ENCODE measurements around the gene RPN2. TPM values are rescaled to one million over a fixed set of nuclear protein-coding genes. Genes with fewer than 3 reads are reported as not detected.

The RPN2 gene
- total and polyA plus RNA-seq, 2 of the 13 experiments (the other 11 are each of a cell fraction or from before 2014, with no cell fraction given) = 587 to 1,818 TPM

DNA sequence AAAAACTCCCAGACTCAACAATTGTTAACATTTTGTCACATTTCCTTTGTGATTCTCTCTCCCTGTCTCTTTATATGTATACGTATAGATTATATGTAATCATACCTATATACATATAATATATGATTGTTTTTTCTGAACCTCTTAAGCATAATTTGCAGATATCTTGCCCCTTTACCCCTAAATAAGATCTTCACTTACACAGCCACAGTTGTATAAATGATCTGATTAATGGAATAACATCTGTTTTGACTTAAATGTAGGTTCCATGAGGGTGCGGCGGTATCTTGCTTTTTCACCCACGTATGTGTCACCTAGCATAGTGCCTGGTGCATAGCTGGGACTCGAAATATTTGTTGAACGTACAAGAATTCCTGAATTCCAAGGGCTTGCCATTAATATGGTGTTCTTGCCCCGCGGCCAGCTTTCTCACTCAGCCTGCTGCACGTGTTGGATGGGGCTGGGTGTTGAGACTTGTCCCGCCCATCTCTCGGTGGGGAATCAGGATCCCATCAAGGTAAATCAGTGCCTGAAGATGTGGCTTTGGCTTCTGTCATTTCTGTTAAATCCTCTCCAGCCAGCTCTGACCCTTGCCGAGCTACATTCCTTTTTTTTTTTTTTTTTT lies 99.9 kb downstream of the RPN2 start:
- no peak for FAIRE-seq

DNA sequence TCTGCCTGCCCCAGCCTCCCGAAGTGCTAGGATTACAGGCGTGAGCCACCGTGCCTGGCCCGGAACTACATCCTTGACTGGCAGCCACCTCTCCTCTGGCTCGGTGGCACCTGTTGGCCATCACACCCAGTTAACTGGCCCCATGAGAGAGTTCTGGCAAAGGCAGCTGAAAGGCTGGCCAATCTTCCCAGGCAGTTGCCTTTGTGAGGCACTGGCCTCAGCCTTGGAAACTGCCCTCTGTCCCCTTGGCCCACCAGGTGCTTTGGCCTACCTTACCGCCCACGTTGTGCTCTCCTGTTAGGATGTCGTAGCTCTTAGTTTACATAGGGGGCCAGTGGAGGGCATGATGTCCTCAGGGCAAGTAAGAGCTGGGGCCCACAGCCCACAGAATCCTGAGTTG lies 100.7 kb downstream of the RPN2 start:
- H3K4me1 ChIP-seq (ENCODE audit: insufficient read depth, low read length) = peaks cover 75% of the 10 kb centered on the region
- H3K79me2 ChIP-seq (ENCODE audit: insufficient read depth, low read length) = no peaks in the 10 kb centered on the region
- ChIA-PET POLR2A (interaction anchor here (1.3 to 2.3 kb wide), 4 partner anchors 10 to 100 kb away, joined by 3 to 12 read pairs (median 3); partner anchors contain the start of gene MANBAL), CTCF (ENCODE audit: low intra/inter-chr PET ratio, low total read pairs) (no interaction called here)
- H4K20me1 ChIP-seq (ENCODE audit: insufficient read depth, low read length) = no peaks in the 10 kb centered on the region
- in situ Hi-C loops (cut with HindIII; ENCODE audit: extremely low pct_ligation_motif_present, low pct_unique_long_range_greater_than_20kb) = no loop called here
- ATAC-seq = peak; percentile 8; the same call in 2 of the 3 replicates
- no peaks in the 10 kb centered on the region for H3K36me3 ChIP-seq (replicated peaks in 1 of 2; ENCODE audit: control insufficient read depth in 1 of 2, insufficient read depth in 2 of 2, low read length in 2 of 2)
- H3K4me2 ChIP-seq (ENCODE audit: low read depth, low read length) = peak overlapping the region; percentile 22; the same call in 1 of the 2 replicates
- H3K9ac ChIP-seq (ENCODE audit: insufficient read depth, low read depth, low read length) = no peak overlapping the region
- no peak overlapping the region for H3K27ac ChIP-seq (ENCODE audit: extremely low read length, insufficient read depth, low read length)
- WGBS (ENCODE audit: low lambda C conversion rate) = 11% methylated on average over 7 of the region's 8 CpGs
- intact Hi-C loops (cut with micrococcal nuclease; ENCODE audit: unreplicated experiment) = no loop called here
- FAIRE-seq = no peak
- BruUV-seq (replicated peaks) = no TSS peak
- no peak for DNase-seq (ENCODE audit: low spot score)
- H2AFZ ChIP-seq (ENCODE audit: low read length) = no peak overlapping the region
- H3K9me3 ChIP-seq (ENCODE audit: low read length) = no peaks in the 10 kb centered on the region
- no peak overlapping the region; a peak in 1 of 6 replicates for H3K4me3 ChIP-seq (replicated peaks in 1 of 3; ENCODE audit: insufficient read depth in 1 of 3, low read depth in 2 of 3, low read length in 3 of 3)
- H3K27me3 ChIP-seq (ENCODE audit: control insufficient read depth in 1 of 2, insufficient read depth in 2 of 2, low read length in 2 of 2) = no peaks in the 10 kb centered on the region; a peak in 2 of 5 replicates
- no peak for TF ChIP-seq ZNF501 (CRISPR knock-in tag; IDR thresholded peaks at IDR 0.05)
- no peak for TF ChIP-seq MED8 (CRISPR knock-in tag; IDR thresholded peaks at IDR 0.05; ENCODE audit: insufficient replicate concordance)
- 0 out of 2 replicates have a peak, but pooled peaks have one; percentile 36 for TF ChIP-seq ZSCAN25 (CRISPR knock-in tag; IDR thresholded peaks at IDR 0.05)
- TF ChIP-seq, protein P1, sequence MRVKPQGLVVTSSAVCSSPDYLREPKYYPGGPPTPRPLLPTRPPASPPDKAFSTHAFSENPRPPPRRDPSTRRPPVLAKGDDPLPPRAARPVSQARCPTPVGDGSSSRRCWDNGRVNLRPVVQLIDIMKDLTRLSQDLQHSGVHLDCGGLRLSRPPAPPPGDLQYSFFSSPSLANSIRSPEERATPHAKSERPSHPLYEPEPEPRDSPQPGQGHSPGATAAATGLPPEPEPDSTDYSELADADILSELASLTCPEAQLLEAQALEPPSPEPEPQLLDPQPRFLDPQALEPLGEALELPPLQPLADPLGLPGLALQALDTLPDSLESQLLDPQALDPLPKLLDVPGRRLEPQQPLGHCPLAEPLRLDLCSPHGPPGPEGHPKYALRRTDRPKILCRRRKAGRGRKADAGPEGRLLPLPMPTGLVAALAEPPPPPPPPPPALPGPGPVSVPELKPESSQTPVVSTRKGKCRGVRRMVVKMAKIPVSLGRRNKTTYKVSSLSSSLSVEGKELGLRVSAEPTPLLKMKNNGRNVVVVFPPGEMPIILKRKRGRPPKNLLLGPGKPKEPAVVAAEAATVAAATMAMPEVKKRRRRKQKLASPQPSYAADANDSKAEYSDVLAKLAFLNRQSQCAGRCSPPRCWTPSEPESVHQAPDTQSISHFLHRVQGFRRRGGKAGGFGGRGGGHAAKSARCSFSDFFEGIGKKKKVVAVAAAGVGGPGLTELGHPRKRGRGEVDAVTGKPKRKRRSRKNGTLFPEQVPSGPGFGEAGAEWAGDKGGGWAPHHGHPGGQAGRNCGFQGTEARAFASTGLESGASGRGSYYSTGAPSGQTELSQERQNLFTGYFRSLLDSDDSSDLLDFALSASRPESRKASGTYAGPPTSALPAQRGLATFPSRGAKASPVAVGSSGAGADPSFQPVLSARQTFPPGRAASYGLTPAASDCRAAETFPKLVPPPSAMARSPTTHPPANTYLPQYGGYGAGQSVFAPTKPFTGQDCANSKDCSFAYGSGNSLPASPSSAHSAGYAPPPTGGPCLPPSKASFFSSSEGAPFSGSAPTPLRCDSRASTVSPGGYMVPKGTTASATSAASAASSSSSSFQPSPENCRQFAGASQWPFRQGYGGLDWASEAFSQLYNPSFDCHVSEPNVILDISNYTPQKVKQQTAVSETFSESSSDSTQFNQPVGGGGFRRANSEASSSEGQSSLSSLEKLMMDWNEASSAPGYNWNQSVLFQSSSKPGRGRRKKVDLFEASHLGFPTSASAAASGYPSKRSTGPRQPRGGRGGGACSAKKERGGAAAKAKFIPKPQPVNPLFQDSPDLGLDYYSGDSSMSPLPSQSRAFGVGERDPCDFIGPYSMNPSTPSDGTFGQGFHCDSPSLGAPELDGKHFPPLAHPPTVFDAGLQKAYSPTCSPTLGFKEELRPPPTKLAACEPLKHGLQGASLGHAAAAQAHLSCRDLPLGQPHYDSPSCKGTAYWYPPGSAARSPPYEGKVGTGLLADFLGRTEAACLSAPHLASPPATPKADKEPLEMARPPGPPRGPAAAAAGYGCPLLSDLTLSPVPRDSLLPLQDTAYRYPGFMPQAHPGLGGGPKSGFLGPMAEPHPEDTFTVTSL (CRISPR knock-in tag; IDR thresholded peaks at IDR 0.05; ENCODE audit: borderline replicate concordance) = no peak

More for the DNA sequence above, 99.9 kb downstream of the RPN2 start:
- H2AFZ ChIP-seq (ENCODE audit: low read length) = no peak overlapping the region
- peaks cover 75% of the 10 kb centered on the region for H3K4me1 ChIP-seq (ENCODE audit: insufficient read depth, low read length)
- POLR2A ChIA-PET = interaction anchor here (1.3 to 2.3 kb wide), 2 partner anchors 11 to 53 kb away, joined by 3 to 12 read pairs; partner anchors contain the start of gene MANBAL
- H3K4me2 ChIP-seq (ENCODE audit: low read depth, low read length) = no peak overlapping the region
- no peak for ATAC-seq
- H3K4me3 ChIP-seq (replicated peaks in 1 of 3; ENCODE audit: insufficient read depth in 1 of 3, low read depth in 2 of 3, low read length in 3 of 3) = no peak overlapping the region
- no peak for DNase-seq (ENCODE audit: low spot score)
- CTCF ChIA-PET (ENCODE audit: low intra/inter-chr PET ratio, low total read pairs) = no interaction called here
- in situ Hi-C loops (cut with HindIII; ENCODE audit: extremely low pct_ligation_motif_present, low pct_unique_long_range_greater_than_20kb) = no loop called here
- no peaks in the 10 kb centered on the region for H3K9me3 ChIP-seq (ENCODE audit: low read length)
- H3K27me3 ChIP-seq (ENCODE audit: control insufficient read depth in 1 of 2, insufficient read depth in 2 of 2, low read length in 2 of 2) = no peaks in the 10 kb centered on the region; a peak in 2 of 5 replicates
- no TSS peak for BruUV-seq (replicated peaks)
- no peaks in the 10 kb centered on the region for H4K20me1 ChIP-seq (ENCODE audit: insufficient read depth, low read length)
- no peak overlapping the region for H3K9ac ChIP-seq (ENCODE audit: insufficient read depth, low read depth, low read length)
- intact Hi-C loops (cut with micrococcal nuclease; ENCODE audit: unreplicated experiment) = no loop called here
- no peaks in the 10 kb centered on the region for H3K36me3 ChIP-seq (replicated peaks in 1 of 2; ENCODE audit: control insufficient read depth in 1 of 2, insufficient read depth in 2 of 2, low read length in 2 of 2)
- TF ChIP-seq HDAC2 (CRISPR knock-in tag; IDR thresholded peaks at IDR 0.05) (0 out of 2 replicates have a peak, but pooled peaks have one; percentile 1), ZNF431 (CRISPR knock-in tag; IDR thresholded peaks at IDR 0.05; ENCODE audit: borderline replicate concordance, low read depth) (no peak), FIP1L1 (IDR thresholded peaks at IDR 0.05; ENCODE audit: borderline replicate concordance, insufficient read depth, low read depth, low read length) (no peak)
- TF ChIP-seq, protein P2, sequence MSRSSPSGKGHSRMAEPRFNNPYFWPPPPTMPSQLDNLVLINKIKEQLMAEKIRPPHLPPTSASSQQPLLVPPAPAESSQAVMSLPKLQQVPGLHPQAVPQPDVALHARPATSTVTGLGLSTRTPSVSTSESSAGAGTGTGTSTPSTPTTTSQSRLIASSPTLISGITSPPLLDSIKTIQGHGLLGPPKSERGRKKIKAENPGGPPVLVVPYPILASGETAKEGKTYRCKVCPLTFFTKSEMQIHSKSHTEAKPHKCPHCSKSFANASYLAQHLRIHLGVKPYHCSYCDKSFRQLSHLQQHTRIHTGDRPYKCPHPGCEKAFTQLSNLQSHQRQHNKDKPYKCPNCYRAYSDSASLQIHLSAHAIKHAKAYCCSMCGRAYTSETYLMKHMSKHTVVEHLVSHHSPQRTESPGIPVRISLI (CRISPR knock-in tag; IDR thresholded peaks at IDR 0.05; ENCODE audit: borderline replicate concordance) = 0 out of 2 replicates have a peak, but pooled peaks have one; percentile 40
- no peaks in the 10 kb centered on the region for H3K79me2 ChIP-seq (ENCODE audit: insufficient read depth, low read length)
- no peak overlapping the region for H3K27ac ChIP-seq (ENCODE audit: extremely low read length, insufficient read depth, low read length)
- WGBS (ENCODE audit: low lambda C conversion rate) = 73% methylated on average over 12 of the region's 12 CpGs

Measured in HepG2 (cell line).